Hematopoietic multipotent progenitor cell (in vitro differentiated cells): ENCODE data around the gene SEC16A. TPM values are rescaled to one million over a fixed set of nuclear protein-coding genes. Genes with fewer than 3 reads are reported as not detected.

Source experiments
- DNase-seq, 3 donors: peaks; one replicate each; pipeline ENCODE4 v3.0.0-alpha.2; 2011 to 2015; ENCODE audit warnings: low read depth in 2 of 3, low spot score in 2 of 3
- total RNA-seq: library from RNA; depleted of rRNA; stranded (reverse); fragments of >200 nt; gene quantifications from one replicate; pipeline ENCODE4 v1.2.3, GENCODE V29; 2012

SEC16A gene
- total RNA-seq, 1 donor: 39.9 TPM

DNA sequence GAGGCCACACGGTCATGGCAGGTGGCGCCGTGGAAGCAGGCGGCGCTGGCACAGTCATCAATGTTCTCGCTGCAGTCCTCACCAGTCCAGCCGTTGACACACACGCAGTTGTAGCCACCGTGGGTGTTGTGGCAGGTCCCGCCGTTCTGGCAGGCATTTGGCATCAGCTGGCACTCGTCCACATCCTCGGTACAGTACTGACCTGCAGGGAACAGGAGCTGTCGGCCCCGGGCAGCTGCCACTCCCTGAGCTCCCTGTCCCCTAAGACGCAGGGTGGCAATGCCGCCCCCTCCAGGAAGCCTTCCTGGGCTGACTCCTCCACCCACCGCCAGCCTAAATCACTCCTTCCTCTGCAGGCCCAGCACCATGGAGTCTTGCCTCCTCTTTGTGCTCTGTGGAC is 35.8 kb upstream of the SEC16A start:
- DNase-seq: no peak

DNA sequence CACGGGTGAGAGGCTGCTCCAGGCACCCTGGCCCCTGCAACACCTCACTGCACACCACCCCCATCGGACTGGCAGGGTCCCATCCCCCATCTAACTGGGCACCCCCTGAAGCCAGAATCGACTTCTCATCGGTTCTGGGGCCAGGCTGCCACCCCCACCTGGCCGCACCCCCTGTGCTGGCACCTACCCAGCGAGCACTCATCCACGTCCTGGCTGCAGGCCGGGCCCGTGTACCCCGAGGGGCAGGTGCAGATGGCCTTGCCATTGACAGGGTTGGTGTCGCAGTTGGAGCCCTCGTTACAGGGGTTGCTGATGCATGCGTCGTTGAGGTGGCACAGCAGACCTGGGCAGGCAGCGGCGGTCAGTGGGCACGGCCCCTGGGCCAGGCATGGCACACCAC is 35.1 kb upstream of the SEC16A start:
- no peak for DNase-seq

DNA sequence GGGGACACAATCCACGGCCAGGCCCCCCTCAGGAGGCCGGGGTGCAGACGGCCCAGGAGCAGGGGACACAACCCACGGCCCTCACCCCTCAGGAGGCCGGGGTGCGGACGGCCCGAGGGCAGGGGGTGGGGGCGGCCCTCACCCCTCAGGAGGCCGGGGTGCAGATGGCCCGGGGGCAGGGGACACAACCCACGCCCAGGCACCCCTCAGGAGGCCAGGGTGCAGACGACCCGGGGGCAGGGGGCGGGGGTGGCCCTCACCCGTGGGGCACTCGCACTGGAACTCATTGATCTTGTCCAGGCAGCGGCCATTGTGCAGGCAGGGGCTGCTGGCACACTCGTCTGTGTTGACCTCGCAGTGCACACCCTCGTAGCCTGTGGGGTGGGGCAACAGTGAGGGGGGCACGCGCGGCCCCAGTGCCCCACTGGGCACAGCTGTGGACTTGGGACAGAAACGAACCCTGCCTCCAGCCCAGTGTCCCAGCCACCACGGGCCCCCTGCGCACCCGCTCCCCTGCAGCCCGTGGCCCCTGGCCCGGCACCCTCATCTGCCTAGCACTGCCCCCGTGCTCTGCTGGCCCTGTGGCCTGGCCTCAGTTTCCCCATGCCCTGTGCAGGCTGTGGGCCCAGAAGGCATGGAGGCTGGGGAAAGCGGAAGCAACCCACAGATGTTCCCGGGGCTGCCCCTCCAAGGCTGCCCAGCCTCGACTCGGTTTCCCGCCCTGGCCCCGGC is 34.3 kb upstream of the SEC16A start:
- no peak for DNase-seq

DNA sequence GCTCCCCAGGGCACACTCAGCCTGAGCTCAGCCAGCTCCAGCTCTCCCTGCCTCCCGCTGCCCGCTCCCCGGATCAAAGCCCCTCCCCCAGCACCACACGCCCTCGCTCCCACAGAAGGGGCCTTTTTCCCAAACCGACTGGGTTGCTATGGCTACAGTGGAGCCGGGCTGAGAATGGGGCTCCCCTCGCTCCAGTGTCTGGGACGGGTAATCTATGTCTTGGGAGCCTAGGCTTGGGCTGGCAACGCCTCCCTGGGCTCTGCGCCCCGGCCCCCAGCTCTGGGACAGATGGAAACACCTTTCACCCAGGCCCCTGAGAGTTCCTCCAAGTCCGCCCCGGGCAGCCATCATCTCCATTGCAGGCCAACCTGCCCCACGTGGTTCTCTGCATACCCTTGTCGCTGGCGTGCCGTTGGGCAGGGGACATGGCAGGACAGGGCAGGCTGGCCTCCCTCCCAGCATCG is 33.4 kb upstream of the SEC16A start:
- no peak for DNase-seq

DNA sequence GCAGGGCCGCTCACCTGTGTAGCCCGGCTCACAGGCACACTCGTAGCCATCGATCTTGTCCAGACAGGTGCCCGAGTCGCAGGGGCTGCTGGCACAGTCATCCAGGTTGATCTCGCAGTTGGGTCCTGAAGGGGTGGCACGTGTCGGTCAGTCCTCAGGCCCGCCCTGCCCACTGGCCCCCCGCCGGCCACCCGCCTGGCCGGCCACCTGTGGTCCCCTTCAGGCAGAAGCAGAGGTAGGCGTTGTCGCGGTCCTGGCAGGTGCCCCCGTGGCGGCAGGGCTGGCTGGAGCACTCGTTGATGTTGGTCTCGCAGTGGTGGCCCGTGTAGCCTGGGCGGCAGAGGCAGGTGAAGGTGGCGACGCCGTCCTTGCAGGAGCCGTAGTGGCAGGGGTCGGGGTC is 32.4 kb upstream of the SEC16A start:
- no peak for DNase-seq

DNA sequence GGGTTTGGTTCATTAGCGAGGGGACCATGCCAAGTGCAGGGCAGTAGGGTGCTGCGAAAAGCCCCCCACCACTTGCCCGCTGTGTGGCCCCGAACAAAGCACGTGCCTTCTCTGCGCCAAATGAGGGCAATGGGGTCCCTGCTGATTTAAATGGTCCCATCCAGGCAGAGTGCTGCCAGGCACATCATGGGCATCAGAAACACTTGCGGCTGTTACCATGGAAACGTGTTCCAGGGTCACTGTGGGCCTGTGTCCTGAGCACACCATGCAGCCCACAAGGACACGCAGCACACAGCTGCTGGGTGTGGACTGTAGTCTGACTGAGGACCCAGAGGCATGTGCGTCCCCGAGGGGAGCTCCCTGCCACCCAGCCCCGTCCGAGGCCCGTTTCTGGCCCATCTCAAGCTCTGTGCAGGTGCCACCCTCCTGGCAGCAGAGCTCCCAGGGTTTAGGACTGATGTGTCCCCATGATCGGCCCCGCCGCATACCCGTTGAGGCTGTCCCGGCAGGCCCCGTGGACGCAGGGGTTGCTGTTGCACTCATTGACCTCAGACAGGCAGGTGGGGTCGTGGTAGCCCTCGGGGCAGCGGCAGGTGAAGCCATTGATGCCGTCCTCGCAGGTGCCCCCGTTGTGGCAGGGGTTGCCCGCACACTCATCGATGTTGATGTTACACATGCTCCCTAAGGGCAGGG is 31.3 kb upstream of the SEC16A start:
- DNase-seq: no peak

DNA sequence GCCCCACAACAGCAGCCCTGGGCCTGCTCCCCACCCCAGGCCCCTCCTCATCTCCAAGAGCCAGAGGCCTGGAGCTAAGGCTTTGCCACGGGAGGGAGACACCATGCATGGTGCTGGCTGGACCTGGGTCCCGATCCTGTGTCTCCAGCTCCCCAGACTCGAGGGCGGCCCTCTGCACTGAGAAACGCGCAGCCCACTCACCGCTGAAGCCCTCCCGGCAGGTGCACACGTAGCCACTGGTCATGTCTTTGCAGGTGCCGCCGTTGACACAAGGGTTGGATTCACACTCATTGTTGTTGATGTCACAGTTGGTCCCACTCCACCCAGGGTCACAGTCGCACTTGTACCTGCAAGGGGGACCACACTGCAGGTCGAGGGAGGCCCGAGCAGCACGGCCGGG is 30.4 kb upstream of the SEC16A start:
- no peak for DNase-seq

DNA sequence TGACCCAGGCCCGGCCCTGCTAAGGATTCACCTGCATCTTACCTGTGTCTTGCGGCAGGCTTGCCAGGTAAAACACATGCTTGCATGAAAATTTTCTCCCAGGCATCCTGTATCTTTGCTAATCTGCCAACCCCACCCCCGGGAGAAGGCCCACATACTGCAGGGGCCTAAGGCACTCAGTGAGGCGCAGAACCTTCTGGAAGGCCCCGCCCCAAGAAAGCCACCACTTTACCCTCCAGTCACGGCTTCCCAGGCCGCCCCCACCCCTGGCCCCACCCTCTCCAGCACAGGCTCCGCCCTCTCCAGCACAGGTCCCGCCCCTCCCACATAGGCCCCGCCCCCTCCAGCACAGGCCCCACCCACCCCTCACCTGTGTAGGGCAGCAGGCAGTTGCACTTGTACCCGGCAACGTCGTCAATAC is 29.8 kb upstream of the SEC16A start:
- no peak for DNase-seq

DNA sequence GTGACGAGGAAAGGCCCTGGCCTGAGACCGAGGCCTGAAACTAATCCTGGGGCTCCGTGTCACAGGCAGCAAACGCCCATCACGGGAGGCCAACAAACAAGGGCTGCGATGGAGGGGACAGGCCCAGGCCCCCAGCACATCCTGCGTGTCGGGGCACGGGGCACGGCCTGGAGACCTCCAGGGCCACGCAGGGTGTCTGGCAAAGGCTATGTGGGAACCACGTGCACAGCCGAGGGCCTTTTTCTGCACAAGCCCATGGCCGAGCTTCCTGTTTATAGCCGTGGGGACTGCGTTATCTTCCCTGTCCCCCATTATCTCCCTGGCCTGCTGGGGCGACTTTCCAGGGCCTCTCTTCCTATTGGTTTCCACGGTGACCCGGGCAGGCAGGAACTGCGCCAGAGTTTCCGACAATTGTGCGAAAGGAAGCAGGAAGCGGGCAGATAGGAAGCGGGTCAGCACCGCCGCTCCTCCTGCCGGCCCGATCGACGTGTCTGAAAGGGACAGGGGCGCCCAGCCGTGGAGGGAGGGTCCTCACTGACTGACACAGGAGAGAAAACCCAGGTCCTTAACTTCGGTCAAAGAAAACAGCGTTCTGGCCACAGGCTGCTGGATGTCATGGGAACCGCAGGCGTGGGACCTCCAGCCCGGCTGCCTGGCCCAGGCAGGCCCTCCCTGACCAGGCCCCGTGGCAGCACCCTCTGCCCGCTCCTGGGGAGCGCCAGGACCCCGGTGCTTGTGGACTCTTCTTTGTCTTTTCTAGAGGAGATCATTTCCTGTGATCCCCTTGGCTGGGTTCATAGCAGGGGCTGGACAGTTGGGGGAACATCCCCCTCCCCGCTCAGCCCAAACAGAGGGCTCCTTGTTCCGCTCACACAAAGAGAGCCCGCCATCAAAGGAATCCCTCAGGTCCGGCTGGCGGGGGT is 29.1 kb upstream of the SEC16A start:
- DNase-seq: no peak

DNA sequence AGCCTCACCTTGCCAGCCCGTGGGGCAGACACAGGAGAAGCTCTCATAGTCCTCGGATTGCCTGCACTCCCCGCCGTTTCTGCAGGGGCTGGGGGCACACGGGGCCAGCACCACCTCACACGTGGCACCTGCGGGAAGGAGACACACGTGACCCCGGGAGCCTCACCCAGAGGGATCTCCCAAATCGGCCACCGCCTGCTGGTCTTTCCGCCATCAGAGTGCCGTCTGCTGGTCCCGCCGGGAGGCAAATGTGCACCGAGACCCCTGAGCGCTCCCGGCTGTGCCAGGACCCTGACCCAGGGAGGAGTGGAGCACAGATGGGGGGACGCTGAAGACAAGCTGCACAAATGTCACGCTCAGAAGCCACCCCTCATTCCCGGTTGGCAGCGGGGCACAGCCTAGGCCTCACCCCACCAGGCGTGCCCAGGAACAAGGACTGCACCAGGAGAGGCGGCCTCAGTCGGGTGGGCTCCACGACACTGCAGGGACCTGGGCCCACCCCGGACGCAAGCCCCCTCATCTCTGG is 28.4 kb upstream of the SEC16A start:
- no peak for DNase-seq

DNA sequence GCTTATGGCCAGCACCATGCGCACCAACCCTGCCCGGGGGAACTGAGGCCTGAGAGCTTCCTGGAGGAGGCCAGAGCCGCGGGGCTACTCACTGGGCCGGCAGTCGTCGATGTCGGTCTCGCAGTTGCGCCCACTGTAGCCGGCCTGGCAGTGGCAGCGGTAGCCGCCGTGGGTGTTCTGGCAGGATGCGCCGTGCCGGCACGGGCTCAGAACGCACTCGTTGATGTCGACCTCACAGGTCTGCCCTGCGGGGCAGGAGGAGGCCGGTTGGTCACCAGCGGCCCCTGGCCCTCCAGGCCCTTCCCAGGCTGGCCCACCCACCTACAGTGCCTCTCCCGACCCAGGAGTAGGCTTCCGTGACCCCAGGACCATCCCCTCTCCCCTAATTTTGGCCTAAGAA is 27.7 kb upstream of the SEC16A start:
- no peak for DNase-seq

DNA sequence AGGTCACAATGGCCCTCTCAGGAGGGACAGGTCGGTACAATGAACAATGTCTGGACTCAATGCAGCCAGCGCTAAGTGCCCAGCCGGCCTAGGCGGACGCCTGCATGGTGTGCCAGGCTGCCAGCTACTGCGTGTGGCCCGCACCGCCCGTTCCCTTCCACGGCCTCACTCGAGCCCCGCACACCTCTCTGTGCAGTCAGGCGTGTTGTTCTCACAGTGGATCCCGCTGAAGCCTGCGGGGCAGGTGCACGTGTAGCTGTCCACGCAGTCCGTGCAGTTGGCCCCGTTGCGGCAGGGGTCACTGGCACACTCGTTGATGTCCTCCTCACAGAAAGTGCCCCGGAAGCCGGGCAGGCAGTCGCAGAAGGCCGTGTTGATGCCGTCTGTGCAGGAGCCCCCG is 26.7 kb upstream of the SEC16A start:
- no peak for DNase-seq

DNA sequence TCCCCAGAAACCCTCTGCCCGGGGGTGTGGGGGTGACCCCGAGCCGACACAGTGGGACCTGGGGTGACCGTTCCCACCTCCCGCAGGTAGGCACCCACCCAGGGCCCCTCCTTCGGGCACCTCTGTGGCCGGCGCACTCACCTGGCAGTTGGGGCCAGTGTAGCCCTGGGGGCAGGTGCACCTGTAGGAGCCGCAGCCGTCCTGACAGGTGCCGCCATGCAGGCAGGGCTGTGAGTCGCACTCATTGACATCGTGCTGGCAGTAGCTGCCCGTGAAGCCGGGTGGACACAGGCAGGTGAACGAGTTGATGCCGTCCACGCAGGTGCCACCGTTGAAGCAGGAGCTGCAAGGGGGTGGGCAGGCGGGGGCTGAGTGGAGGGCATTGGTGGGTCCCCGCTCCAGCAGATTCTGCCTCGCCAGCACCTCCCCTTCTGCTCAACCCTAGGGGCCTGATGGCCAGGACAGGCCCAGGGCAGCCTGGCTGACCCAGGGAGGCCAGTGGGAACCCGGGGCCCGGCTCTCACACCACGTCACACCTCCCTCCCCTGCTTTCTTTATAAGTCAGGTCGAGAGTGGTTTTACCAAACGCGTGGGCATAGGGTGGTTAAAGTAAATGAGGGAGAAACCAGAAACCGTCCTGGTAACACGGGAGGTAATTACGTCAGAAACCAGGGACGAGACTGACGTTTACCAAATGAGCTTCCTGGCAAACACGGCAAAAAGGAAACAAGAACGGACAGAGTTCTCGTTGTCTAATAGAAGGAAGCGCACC is 26.1 kb upstream of the SEC16A start:
- no peak for DNase-seq

DNA sequence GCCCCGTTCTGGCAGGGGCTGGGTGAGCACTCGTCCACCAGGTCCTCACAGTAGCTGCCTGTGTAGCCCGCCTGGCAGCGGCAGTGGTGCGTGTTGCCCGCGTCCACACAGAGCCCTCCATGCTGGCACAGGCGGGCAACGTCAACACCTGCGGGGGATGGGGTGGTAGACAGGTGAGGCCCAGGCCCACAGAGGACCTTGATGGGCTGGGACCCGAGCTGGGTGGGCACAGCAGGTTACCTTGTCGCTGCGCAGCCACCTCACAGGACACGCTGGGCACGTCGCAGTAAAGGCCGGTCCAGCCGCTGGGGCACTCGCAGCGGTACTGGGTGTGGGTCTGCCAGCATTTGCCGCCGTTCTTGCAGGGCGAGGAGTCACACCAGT is 25.1 kb upstream of the SEC16A start:
- no peak for DNase-seq

DNA sequence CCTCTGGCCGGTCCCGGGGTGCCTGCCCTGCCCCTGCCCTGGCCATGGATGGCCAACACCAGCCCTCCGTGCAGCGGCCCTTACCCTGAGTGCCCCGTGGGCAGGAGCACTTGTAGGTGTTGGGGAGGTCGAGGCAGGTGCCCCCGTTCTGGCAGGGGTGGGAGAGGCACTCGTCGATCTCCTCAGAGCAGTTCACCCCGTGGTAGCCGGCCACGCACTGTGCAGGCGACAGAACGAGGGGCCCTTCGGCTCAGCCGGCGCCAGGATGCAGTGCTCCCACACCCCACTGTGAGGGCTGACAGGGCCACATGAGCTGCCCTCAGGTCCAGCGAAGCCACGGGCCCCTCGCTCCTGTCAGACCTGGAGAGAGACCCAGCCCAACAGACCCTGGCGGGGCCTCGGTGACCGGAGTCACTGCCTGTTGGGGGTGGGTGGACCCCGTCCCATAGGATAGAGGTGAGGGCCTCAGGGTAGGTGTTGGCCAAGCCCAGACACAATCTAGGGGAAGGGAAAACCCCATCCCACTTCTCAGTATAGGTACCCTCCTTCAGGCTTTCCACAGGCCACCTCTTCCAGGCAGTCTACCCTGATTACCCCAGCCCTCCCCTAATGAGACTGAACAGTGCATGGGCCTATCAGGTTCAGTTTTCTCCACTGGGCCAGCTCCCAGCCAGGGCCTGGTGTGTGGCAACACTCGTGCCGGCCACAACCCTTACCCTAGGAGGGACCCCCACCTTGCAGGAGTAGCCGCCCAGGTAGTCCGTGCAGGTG is 24.6 kb upstream of the SEC16A start:
- DNase-seq: no peak

DNA sequence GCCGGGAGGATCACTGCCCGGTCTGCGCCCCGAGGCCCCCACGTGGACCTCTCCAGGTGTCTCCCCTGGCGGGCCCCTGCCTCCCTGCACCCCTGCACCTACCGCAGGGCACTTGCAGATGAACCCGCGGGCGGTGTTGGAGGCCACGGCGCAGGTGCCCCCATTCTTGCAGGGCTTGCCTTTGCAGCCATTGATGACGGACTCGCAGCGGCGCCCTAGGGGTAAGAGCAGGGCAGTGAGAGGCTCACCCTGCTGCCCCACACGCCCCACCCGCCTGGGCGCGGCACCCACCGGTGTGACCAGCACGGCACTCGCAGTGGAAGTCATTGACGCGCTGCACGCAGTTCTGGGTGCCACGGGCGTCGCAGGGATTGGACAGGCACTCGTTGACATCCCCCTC is 23.6 kb upstream of the SEC16A start:
- DNase-seq: no peak

DNA sequence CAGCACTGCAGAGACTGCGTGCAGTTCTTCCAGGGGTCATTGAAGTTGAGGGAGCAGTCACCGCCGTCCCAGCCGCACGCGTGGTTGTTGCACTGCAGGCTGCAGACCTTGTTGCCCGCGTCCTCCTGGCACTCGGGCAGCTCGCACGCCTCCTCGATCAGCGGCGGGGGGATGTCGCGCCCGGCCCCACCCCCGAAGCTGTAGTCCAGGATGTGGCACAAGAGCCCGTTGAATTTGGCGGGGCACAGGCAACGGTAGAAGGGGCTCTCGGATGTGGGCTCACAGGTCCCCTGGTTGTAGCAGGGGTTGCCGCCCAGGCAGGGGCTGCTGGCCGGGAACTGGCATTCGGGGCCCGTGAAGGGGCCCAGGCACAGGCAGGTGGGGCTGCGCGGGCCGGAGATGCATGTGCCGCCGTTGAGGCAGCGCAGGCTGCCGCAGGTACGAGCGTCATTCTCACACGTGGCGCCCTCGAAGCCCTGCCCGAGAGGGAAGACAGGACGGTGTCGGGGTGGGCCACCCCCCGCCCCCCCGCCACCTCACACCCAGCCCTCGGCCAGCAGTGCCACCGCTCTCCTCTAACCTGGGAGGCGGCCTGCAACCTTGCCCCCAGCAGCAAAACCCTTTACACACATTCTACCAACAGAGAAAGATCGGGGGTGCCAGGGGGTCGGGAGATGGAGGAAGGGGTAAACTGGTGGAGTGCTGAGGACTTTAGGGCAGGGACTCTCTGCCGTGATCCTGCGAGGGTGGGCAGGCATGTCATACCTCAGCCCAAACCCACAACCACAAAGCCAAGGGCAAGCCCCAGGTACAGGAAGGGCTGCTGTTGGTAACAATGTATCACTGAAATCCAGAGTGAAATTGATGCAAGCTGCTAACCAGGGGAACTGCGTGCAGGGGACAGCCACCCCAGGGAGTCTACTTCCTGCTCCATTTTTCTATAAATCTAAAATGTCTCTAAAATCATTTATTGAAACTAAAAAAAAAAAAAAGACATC is 22.9 kb upstream of the SEC16A start:
- DNase-seq: no peak
